GM19452 (cell line): ENCODE measurements around the gene ATE1.

Source experiments
- ATAC-seq: cut with Tn5 transposase; IDR thresholded peaks from one replicate; pipeline ENCODE4 v1.9.1; 2021; ENCODE audit not compliant: unreplicated experiment

The ATE1 gene

GRCh38 chr10:121741248-121741792, 186.5 kb downstream of the ATE1 start:
- ATAC-seq: no peak

GRCh38 chr10:121740069-121740468, 187.8 kb downstream of the ATE1 start:
- no peak for ATAC-seq

- ATAC-seq: no peak
These were observed 188.7 kb downstream of the ATE1 start for GRCh38 chr10:121739114-121739513.

- no peak for ATAC-seq
These were observed 191.3 kb downstream of the ATE1 start for GRCh38 chr10:121736315-121737130.

- no peak for ATAC-seq
These were observed 192.6 kb downstream of the ATE1 start for GRCh38 chr10:121735263-121735662.

- no peak for ATAC-seq
These were observed 193.2 kb downstream of the ATE1 start for GRCh38 chr10:121734589-121735045.

GRCh38 chr10:121732656-121733445, 195.0 kb downstream of the ATE1 start:
- no peak for ATAC-seq

- ATAC-seq: no peak
These were observed 195.7 kb downstream of the ATE1 start for GRCh38 chr10:121732172-121732571.

GRCh38 chr10:121724282-121724681, 203.5 kb downstream of the ATE1 start:
- no peak for ATAC-seq

- no peak for ATAC-seq
These were observed 205.2 kb downstream of the ATE1 start for GRCh38 chr10:121722665-121723064.

- no peak for ATAC-seq
These were observed 206.6 kb downstream of the ATE1 start for GRCh38 chr10:121721257-121721656.

- ATAC-seq: no peak
These were observed 211.9 kb downstream of the ATE1 start for GRCh38 chr10:121715969-121716368.

GRCh38 chr10:121715076-121715475, 212.8 kb downstream of the ATE1 start:
- no peak for ATAC-seq

- no peak for ATAC-seq
These were observed 214.3 kb downstream of the ATE1 start for GRCh38 chr10:121713486-121713885.

- ATAC-seq: no peak
These were observed 216.9 kb downstream of the ATE1 start for GRCh38 chr10:121710971-121711370.

GRCh38 chr10:121710207-121710606, 217.6 kb downstream of the ATE1 start:
- no peak for ATAC-seq

GRCh38 chr10:121709675-121710073, 218.2 kb downstream of the ATE1 start:
- ATAC-seq: no peak

GRCh38 chr10:121708728-121709674, 218.8 kb downstream of the ATE1 start:
- no peak for ATAC-seq

GRCh38 chr10:121702351-121703320, 225.2 kb downstream of the ATE1 start:
- no peak for ATAC-seq

GRCh38 chr10:121700416-121700815, 227.4 kb downstream of the ATE1 start:
- no peak for ATAC-seq
